ENCODE measurements around the gene CREB5. TPM values are rescaled to one million over a fixed set of nuclear protein-coding genes. Genes with fewer than 3 reads are reported as not detected.
"Not testable (repeated sequence)": the region's sequence is repeated elsewhere in the genome, so short reads cannot be mapped to it uniquely, and the experiment has no call there.

Gene CREB5
- total RNA-seq, 6 donors from 2014 or later: 8.3 to 34.6 (median 15.3) TPM

DNA sequence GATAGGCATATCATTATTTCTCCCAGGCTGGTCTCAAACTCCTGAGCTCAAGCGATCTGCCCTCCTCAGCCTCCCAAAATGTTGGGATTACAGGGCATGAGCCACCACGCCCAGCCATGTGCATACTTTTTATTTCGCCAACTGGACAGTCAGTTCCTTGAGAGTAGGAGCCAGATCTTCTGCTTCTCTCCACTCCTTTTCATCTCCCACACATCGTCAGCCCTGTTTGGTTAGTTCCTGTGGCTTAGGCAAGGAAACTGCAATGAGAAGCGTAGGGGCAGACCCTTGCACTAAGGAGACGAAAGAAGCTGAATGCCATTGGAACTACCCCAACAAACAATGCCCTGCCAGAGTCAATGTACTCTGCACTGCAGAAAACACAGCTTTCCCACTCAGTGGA, 367.6 kb downstream of the CREB5 start:
- Histone ChIP-seq H3K4me3 (no peak overlapping the region), H3K27me3 (no peaks in the 10 kb centered on the region), H3K27ac (no peak overlapping the region), H3K9me3 (no peaks in the 10 kb centered on the region), H3K4me1 (peaks cover 0 to 5% (median 0%) of the 10 kb centered on the region in 4 donors), H3K36me3 (no peaks in the 10 kb centered on the region)
- DNase-seq (no peak), ATAC-seq (ENCODE audit: low FRiP score in 2 of 2) (no peak)
- TF ChIP-seq, protein P1, sequence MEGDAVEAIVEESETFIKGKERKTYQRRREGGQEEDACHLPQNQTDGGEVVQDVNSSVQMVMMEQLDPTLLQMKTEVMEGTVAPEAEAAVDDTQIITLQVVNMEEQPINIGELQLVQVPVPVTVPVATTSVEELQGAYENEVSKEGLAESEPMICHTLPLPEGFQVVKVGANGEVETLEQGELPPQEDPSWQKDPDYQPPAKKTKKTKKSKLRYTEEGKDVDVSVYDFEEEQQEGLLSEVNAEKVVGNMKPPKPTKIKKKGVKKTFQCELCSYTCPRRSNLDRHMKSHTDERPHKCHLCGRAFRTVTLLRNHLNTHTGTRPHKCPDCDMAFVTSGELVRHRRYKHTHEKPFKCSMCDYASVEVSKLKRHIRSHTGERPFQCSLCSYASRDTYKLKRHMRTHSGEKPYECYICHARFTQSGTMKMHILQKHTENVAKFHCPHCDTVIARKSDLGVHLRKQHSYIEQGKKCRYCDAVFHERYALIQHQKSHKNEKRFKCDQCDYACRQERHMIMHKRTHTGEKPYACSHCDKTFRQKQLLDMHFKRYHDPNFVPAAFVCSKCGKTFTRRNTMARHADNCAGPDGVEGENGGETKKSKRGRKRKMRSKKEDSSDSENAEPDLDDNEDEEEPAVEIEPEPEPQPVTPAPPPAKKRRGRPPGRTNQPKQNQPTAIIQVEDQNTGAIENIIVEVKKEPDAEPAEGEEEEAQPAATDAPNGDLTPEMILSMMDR (IDR thresholded peaks at IDR 0.05): no peak
- TF ChIP-seq POLR2A (IDR thresholded peaks at IDR 0.05) (no peak), EP300 (IDR thresholded peaks at IDR 0.05) (no peak), POLR2AphosphoS5 (IDR thresholded peaks at IDR 0.05) (no peak)
- 78 to 82% methylated on average over 6 of the region's 6 CpGs for WGBS, 2 donors

DNA sequence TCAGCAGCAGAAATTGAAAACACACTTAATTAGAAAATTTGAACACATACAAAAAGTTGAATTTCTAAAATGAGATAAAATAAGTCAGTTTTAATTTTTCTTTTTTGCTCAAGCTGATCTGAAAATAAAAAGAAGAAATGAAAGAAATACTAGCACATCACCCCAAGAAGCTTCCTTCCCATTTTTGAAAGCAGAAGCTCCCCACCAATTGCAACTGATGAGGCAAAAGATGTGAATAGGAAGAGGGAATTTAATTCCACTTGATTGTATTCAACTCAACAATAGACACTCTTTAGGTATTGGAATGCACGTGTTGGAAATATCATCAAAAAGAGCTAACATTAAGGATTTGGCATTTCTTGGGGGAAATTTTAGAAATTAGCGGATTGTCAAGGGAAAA, 370.0 kb downstream of the CREB5 start:
- H3K4me1 ChIP-seq: peaks cover 0 to 5% (median 0%) of the 10 kb centered on the region in 4 donors
- ATAC-seq (ENCODE audit: low FRiP score in 2 of 2) (no peak), DNase-seq (no peak)
- WGBS, 2 donors: 83 to 85% methylated on average over 2 of the region's 2 CpGs
- no peaks in the 10 kb centered on the region for H3K9me3 ChIP-seq
- TF ChIP-seq POLR2A (IDR thresholded peaks at IDR 0.05) (no peak), EP300 (IDR thresholded peaks at IDR 0.05) (no peak)
- TF ChIP-seq, protein P1 (IDR thresholded peaks at IDR 0.05): no peak
- H3K27me3 ChIP-seq: no peaks in the 10 kb centered on the region
- H3K36me3 ChIP-seq: no peaks in the 10 kb centered on the region
- no peak overlapping the region for H3K4me3 ChIP-seq
- no peak overlapping the region for H3K27ac ChIP-seq

GRCh38 chr7:28784171-28784902, 372.0 kb downstream of the CREB5 start:
- DNase-seq (no peak), ATAC-seq (ENCODE audit: low FRiP score in 2 of 2) (no peak)
- no peaks in the 10 kb centered on the region for H3K36me3 ChIP-seq
- no peak overlapping the region for H3K27ac ChIP-seq
- no peak overlapping the region for H3K4me3 ChIP-seq
- no peak for TF ChIP-seq POLR2AphosphoS5 (IDR thresholded peaks at IDR 0.05)
- TF ChIP-seq, protein P1 (IDR thresholded peaks at IDR 0.05): no peak
- TF ChIP-seq POLR2A (IDR thresholded peaks at IDR 0.05): no peak
- no peak for TF ChIP-seq EP300 (IDR thresholded peaks at IDR 0.05)
- no peaks in the 10 kb centered on the region for H3K27me3 ChIP-seq
- WGBS, 2 donors: 67 to 73% methylated on average over 13 of the region's 13 CpGs
- H3K9me3 ChIP-seq: no peaks in the 10 kb centered on the region
- peaks cover 0 to 5% (median 0%) of the 10 kb centered on the region in 4 donors for H3K4me1 ChIP-seq

DNA sequence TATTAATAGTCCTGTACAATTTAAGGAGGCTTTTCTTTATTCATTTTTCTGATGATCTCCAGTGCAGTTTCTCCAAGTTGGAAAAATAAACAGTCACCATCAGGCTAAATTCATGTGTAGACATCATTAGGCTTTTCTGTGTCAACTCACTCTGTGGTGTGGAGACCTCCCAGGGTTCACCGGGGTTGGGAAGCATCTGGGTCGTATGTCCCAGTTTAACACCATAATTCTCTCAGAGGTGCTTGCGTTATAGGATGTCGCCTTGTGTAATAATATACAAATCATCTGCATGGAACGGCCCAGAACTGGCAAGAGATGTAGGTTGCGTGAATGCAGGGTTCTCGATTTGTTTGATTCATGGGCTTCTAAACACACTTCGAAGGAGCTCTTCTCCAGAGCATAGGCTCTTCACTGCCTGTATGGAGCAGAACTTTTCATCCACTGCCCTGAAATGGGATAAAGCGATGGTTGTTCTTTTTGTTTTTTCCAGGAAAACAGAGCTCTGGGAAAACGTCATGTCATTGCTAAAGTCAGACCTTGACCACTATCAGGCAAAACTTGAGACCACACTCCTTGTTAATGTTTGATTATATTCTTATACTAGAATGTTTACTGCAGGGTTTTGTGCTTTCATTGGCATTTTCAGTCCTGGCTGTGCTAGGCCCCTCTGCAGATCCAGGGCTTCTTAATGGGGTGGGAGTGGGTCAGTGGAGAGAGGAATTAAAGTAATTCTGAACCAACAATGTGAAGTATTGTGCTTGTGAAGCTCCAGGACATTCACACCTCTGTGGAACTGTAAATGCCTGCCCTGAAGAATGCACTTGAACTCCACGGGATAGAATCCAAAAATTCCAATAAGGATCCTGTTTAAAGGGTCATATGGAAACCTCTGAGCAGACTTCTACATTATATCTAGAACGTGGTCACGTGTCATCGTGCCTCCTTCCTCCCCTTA, 373.0 kb downstream of the CREB5 start:
- no peak overlapping the region for H3K27ac ChIP-seq
- no peak overlapping the region for H3K4me3 ChIP-seq
- H3K27me3 ChIP-seq: no peaks in the 10 kb centered on the region
- H3K36me3 ChIP-seq: no peaks in the 10 kb centered on the region
- no peak for ATAC-seq (ENCODE audit: low FRiP score in 2 of 2)
- H3K9me3 ChIP-seq: no peaks in the 10 kb centered on the region
- peaks cover 0 to 5% (median 0%) of the 10 kb centered on the region in 4 donors for H3K4me1 ChIP-seq
- 86% methylated on average over 14 of the region's 14 CpGs for WGBS, 2 donors
- TF ChIP-seq POLR2AphosphoS5 (IDR thresholded peaks at IDR 0.05): no peak
- TF ChIP-seq POLR2A (IDR thresholded peaks at IDR 0.05): no peak
- no peak for TF ChIP-seq EP300 (IDR thresholded peaks at IDR 0.05)
- TF ChIP-seq, protein P1 (IDR thresholded peaks at IDR 0.05): no peak
- DNase-seq: no peak

DNA sequence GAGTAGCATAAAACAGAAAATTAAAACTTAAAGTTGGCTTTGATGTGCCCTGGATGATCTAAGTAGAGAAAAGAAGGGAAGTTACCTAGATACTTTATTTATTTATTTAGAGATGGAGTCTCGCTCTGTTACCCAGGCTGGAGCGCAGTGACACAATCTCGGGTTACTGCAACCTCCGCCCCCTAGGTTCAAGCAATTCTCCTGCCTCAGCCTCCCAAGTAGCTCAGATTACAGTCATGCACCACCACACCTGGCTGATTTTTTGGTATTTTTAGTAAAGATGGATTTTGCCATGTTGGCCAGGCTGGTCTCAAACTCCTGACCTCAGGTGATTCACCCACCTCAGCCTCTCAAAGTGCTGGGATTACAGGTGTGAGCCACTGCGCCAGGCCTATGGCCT, 373.8 kb downstream of the CREB5 start:
- 95 to 98% methylated on average over 5 of the region's 5 CpGs for WGBS, 2 donors
- not testable (repeated sequence) for H3K36me3 ChIP-seq; H3K27ac ChIP-seq; DNase-seq; ATAC-seq (ENCODE audit: low FRiP score in 2 of 2); H3K9me3 ChIP-seq; H3K4me3 ChIP-seq; H3K4me1 ChIP-seq; H3K27me3 ChIP-seq
